ENCODE measurements around the gene LARP1B.

LARP1B gene

DNA sequence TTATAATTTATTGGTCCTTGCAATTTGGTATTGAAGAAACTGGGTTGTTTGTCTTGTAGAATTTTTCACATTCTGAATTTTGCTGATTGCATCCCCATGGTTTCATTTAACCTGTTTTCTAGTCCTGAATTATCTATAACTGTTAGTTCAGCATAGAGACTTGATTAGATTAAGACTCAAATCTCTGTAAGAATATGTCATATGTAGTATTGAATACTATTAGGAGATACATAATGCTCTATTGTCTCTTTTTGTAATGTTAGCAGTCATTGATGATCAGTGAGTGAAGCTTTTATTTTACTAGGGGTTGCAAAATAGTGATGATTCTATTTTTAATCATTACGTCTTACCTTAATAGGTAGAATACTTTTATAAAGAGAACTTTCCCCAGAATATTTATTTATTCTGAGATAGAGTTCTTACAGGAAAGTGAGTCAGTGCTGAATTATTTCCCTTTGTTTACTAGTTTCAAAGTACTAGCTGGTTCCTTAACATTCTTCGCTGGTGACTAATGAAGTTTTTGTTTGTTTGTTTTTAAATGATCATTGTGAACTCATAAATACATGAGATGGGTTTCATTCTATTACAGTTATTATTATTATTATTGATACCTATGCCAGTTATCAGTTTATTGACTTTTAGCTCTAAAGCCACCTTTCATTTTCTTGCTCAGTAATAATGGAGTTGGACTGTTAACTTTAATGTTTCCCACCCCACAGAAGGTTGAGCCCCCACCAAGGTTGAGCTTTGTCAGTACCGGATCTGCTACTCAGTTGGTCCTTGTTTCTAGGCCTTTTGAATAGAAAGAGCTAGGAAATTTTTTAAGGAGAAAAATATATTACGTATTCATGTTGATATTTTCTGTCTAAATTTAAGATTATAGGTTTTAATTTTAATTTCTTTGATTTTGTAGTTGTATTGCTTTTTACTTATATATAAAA is 102.3 kb downstream of the LARP1B start:
- peak in 1 of 2 donors; percentile 79 for DNase-seq
- H2BK12ac ChIP-seq (ENCODE audit: low read length), result no peak overlapping the region
- H3K9me3 ChIP-seq (ENCODE audit: insufficient read depth, low read depth, low read length), result no peaks in the 10 kb centered on the region
- no peaks in the 10 kb centered on the region for H3K36me3 ChIP-seq (ENCODE audit: control insufficient read depth in 1 of 2, insufficient read depth in 2 of 2, low read length in 2 of 2)
- no peak overlapping the region for H2BK5ac ChIP-seq (ENCODE audit: low read depth, low read length, poor library complexity)
- H4K8ac ChIP-seq (ENCODE audit: low read depth, low read length), result no peak overlapping the region
- WGBS (ENCODE audit: extremely low coverage, insufficient coverage, insufficient read length), result no CpG with 5 or more reads among the region's 4 CpGs
- H3K4me3 ChIP-seq (ENCODE audit: low read depth, low read length), result no peak overlapping the region
- H3K4ac ChIP-seq (ENCODE audit: low read depth, low read length), result no peak overlapping the region
- H4K12ac ChIP-seq (ENCODE audit: low read depth, low read length), result no peak overlapping the region
- H3K23ac ChIP-seq (ENCODE audit: low read length), result no peak overlapping the region
- H3K27ac ChIP-seq (ENCODE audit: low read depth, low read length), result no peak overlapping the region
- H2AK5ac ChIP-seq (ENCODE audit: low read length), result no peak overlapping the region
- H3K4me2 ChIP-seq (ENCODE audit: low read length), result no peak overlapping the region
- H3K27me3 ChIP-seq (ENCODE audit: insufficient read depth, low read length), result no peaks in the 10 kb centered on the region
- peaks cover 0 to 3% of the 10 kb centered on the region in 2 experiments for H3K4me1 ChIP-seq (ENCODE audit: control insufficient read depth in 1 of 2, insufficient read depth in 2 of 2, low read length in 2 of 2)
- H4K91ac ChIP-seq (ENCODE audit: low read depth, low read length), result no peak overlapping the region
- no peak overlapping the region for H2BK120ac ChIP-seq (ENCODE audit: insufficient read depth, low read length, poor library complexity)
- no peaks in the 10 kb centered on the region for H3K79me2 ChIP-seq (ENCODE audit: control insufficient read depth, insufficient read depth, low read length, poor library complexity)
- H3K14ac ChIP-seq (ENCODE audit: low read length), result no peak overlapping the region
- H3K9ac ChIP-seq (ENCODE audit: low read length), result no peak overlapping the region
- no peaks in the 10 kb centered on the region for H3K79me1 ChIP-seq (ENCODE audit: low read length)
- H3K18ac ChIP-seq (ENCODE audit: low read length), result no peak overlapping the region
- no peak overlapping the region for H2AFZ ChIP-seq (ENCODE audit: insufficient read depth, low read length, poor library complexity)

DNA sequence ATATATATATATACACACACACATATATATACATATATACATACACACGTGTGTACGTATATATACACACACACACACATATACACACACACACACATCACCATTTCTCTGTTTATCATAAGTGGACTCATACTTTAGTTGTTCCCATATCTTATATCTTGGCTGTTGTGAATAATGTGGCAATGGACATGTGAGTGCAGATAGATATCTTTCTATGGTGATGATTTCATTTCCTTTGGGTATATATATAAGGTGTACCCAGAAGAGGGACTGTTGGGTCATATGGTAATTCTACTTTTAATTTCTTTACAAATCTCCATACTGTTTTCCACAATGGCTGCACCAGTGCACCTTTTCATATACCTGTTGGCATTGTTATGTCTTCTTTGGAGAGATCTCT is 105.9 kb downstream of the LARP1B start:
- no peaks in the 10 kb centered on the region for H3K36me3 ChIP-seq (ENCODE audit: control insufficient read depth in 1 of 2, insufficient read depth in 2 of 2, low read length in 2 of 2)
- H4K91ac ChIP-seq (ENCODE audit: low read depth, low read length), result no peak overlapping the region
- no peak for DNase-seq
- no peak overlapping the region for H3K27ac ChIP-seq (ENCODE audit: low read depth, low read length)
- no peak overlapping the region for H2AFZ ChIP-seq (ENCODE audit: insufficient read depth, low read length, poor library complexity)
- H3K79me1 ChIP-seq (ENCODE audit: low read length), result no peaks in the 10 kb centered on the region
- H2AK5ac ChIP-seq (ENCODE audit: low read length), result no peak overlapping the region
- H2BK5ac ChIP-seq (ENCODE audit: low read depth, low read length, poor library complexity), result no peak overlapping the region
- no peaks in the 10 kb centered on the region for H3K9me3 ChIP-seq (ENCODE audit: insufficient read depth, low read depth, low read length)
- no peak overlapping the region for H2BK12ac ChIP-seq (ENCODE audit: low read length)
- H3K4me1 ChIP-seq (ENCODE audit: control insufficient read depth in 1 of 2, insufficient read depth in 2 of 2, low read length in 2 of 2), result no peaks in the 10 kb centered on the region
- no peak overlapping the region for H3K4ac ChIP-seq (ENCODE audit: low read depth, low read length)
- H3K18ac ChIP-seq (ENCODE audit: low read length), result no peak overlapping the region
- H4K8ac ChIP-seq (ENCODE audit: low read depth, low read length), result no peak overlapping the region
- no peak overlapping the region for H3K23ac ChIP-seq (ENCODE audit: low read length)
- no peak overlapping the region for H4K12ac ChIP-seq (ENCODE audit: low read depth, low read length)
- no peak overlapping the region for H2BK120ac ChIP-seq (ENCODE audit: insufficient read depth, low read length, poor library complexity)
- H3K4me2 ChIP-seq (ENCODE audit: low read length), result no peak overlapping the region
- H3K79me2 ChIP-seq (ENCODE audit: control insufficient read depth, insufficient read depth, low read length, poor library complexity), result no peaks in the 10 kb centered on the region
- H3K14ac ChIP-seq (ENCODE audit: low read length), result no peak overlapping the region
- WGBS (ENCODE audit: extremely low coverage, insufficient coverage, insufficient read length), result no CpG with 5 or more reads among the region's 2 CpGs
- H3K9ac ChIP-seq (ENCODE audit: low read length), result no peak overlapping the region
- H3K27me3 ChIP-seq (ENCODE audit: insufficient read depth, low read length), result no peaks in the 10 kb centered on the region
- no peak overlapping the region for H3K4me3 ChIP-seq (ENCODE audit: low read depth, low read length)

DNA sequence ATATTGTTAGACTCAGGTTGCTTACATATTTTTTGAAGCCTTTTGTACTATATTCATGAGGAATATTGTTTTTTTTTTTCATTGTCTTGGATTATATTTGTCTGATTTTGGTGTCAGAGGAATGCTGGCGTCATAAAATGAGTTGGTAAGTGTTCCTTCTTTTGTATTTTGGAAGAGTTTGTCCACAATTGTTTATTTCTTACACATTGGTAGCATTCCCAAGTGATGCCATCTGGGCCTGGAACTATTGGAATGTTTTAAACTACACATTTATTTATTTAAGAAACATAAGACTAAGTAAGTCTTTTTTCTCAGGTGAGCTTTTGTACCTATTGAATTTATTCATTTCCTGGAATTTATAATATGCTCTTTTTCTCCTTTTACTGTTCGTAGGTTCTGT is 107.6 kb downstream of the LARP1B start:
- H2BK5ac ChIP-seq (ENCODE audit: low read depth, low read length, poor library complexity), result no peak overlapping the region
- H4K91ac ChIP-seq (ENCODE audit: low read depth, low read length), result no peak overlapping the region
- no peaks in the 10 kb centered on the region for H3K36me3 ChIP-seq (ENCODE audit: control insufficient read depth in 1 of 2, insufficient read depth in 2 of 2, low read length in 2 of 2)
- no peak overlapping the region for H4K12ac ChIP-seq (ENCODE audit: low read depth, low read length)
- DNase-seq, result no peak
- no peak overlapping the region for H3K23ac ChIP-seq (ENCODE audit: low read length)
- H4K8ac ChIP-seq (ENCODE audit: low read depth, low read length), result no peak overlapping the region
- no peaks in the 10 kb centered on the region for H3K27me3 ChIP-seq (ENCODE audit: insufficient read depth, low read length)
- H2AFZ ChIP-seq (ENCODE audit: insufficient read depth, low read length, poor library complexity), result no peak overlapping the region
- WGBS (ENCODE audit: extremely low coverage, insufficient coverage, insufficient read length), result no CpG with 5 or more reads among the region's 2 CpGs
- H3K9ac ChIP-seq (ENCODE audit: low read length), result no peak overlapping the region
- H3K79me1 ChIP-seq (ENCODE audit: low read length), result no peaks in the 10 kb centered on the region
- H3K4me2 ChIP-seq (ENCODE audit: low read length), result no peak overlapping the region
- no peaks in the 10 kb centered on the region for H3K9me3 ChIP-seq (ENCODE audit: insufficient read depth, low read depth, low read length)
- no peaks in the 10 kb centered on the region for H3K4me1 ChIP-seq (ENCODE audit: control insufficient read depth in 1 of 2, insufficient read depth in 2 of 2, low read length in 2 of 2)
- H2BK12ac ChIP-seq (ENCODE audit: low read length), result no peak overlapping the region
- H3K18ac ChIP-seq (ENCODE audit: low read length), result no peak overlapping the region
- no peak overlapping the region for H3K4ac ChIP-seq (ENCODE audit: low read depth, low read length)
- no peak overlapping the region for H3K14ac ChIP-seq (ENCODE audit: low read length)
- H3K4me3 ChIP-seq (ENCODE audit: low read depth, low read length), result no peak overlapping the region
- H2BK120ac ChIP-seq (ENCODE audit: insufficient read depth, low read length, poor library complexity), result no peak overlapping the region
- no peak overlapping the region for H2AK5ac ChIP-seq (ENCODE audit: low read length)
- H3K27ac ChIP-seq (ENCODE audit: low read depth, low read length), result no peak overlapping the region
- no peaks in the 10 kb centered on the region for H3K79me2 ChIP-seq (ENCODE audit: control insufficient read depth, insufficient read depth, low read length, poor library complexity)

DNA sequence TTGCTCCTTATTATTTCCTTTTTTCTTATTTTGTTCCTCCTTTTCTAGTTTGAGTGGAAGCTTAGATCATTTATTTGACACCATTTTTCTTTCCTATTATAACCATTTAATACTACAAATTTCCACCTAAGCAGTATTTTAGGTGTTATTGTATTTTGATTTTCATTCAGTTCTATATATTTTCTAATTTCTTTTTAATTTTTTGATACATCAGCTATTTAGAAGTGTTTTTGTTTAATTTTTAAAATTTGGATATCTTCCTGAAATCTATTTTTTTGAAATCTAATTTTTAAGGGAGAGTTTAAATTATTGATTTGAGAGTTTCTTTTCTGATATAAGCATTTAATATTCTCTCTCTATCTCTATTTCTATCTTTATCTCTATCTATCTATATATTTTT is 108.1 kb downstream of the LARP1B start:
- Histone ChIP-seq H3K27ac (ENCODE audit: low read depth, low read length) (no peak overlapping the region), H3K23ac (ENCODE audit: low read length) (no peak overlapping the region), H3K36me3 (ENCODE audit: control insufficient read depth in 1 of 2, insufficient read depth in 2 of 2, low read length in 2 of 2) (no peaks in the 10 kb centered on the region), H2BK120ac (ENCODE audit: insufficient read depth, low read length, poor library complexity) (no peak overlapping the region), H4K12ac (ENCODE audit: low read depth, low read length) (no peak overlapping the region), H2BK12ac (ENCODE audit: low read length) (no peak overlapping the region), H2BK5ac (ENCODE audit: low read depth, low read length, poor library complexity) (no peak overlapping the region), H3K79me1 (ENCODE audit: low read length) (no peaks in the 10 kb centered on the region), H3K9me3 (ENCODE audit: insufficient read depth, low read depth, low read length) (no peaks in the 10 kb centered on the region), H3K18ac (ENCODE audit: low read length) (no peak overlapping the region), H2AK5ac (ENCODE audit: low read length) (no peak overlapping the region), H3K27me3 (ENCODE audit: insufficient read depth, low read length) (no peaks in the 10 kb centered on the region), H4K8ac (ENCODE audit: low read depth, low read length) (no peak overlapping the region), H4K91ac (ENCODE audit: low read depth, low read length) (no peak overlapping the region), H3K4me1 (ENCODE audit: control insufficient read depth in 1 of 2, insufficient read depth in 2 of 2, low read length in 2 of 2) (no peaks in the 10 kb centered on the region), H3K79me2 (ENCODE audit: control insufficient read depth, insufficient read depth, low read length, poor library complexity) (no peaks in the 10 kb centered on the region), H3K14ac (ENCODE audit: low read length) (no peak overlapping the region), H3K4ac (ENCODE audit: low read depth, low read length) (no peak overlapping the region), H3K4me2 (ENCODE audit: low read length) (no peak overlapping the region), H3K9ac (ENCODE audit: low read length) (no peak overlapping the region), H2AFZ (ENCODE audit: insufficient read depth, low read length, poor library complexity) (no peak overlapping the region), H3K4me3 (ENCODE audit: low read depth, low read length) (no peak overlapping the region)
- DNase-seq, result no peak
